Measurements from ENCODE around the gene CCNL1. TPM values are rescaled to one million over a fixed set of nuclear protein-coding genes. Genes with fewer than 3 reads are reported as not detected.

CCNL1 gene
- total RNA-seq, 1 experiment from 2014 or later: 291 TPM

GRCh38 chr3:157107644-157108133, 52.3 kb downstream of the CCNL1 start:
- TF ChIP-seq, protein P1, sequence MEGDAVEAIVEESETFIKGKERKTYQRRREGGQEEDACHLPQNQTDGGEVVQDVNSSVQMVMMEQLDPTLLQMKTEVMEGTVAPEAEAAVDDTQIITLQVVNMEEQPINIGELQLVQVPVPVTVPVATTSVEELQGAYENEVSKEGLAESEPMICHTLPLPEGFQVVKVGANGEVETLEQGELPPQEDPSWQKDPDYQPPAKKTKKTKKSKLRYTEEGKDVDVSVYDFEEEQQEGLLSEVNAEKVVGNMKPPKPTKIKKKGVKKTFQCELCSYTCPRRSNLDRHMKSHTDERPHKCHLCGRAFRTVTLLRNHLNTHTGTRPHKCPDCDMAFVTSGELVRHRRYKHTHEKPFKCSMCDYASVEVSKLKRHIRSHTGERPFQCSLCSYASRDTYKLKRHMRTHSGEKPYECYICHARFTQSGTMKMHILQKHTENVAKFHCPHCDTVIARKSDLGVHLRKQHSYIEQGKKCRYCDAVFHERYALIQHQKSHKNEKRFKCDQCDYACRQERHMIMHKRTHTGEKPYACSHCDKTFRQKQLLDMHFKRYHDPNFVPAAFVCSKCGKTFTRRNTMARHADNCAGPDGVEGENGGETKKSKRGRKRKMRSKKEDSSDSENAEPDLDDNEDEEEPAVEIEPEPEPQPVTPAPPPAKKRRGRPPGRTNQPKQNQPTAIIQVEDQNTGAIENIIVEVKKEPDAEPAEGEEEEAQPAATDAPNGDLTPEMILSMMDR (IDR thresholded peaks at IDR 0.05; ENCODE audit: unreplicated experiment): no peak
- no peak for DNase-seq
- Mint-ChIP-seq H3K27ac (ENCODE audit: unreplicated experiment) (no peak overlapping the region), H3K27me3 (ENCODE audit: unreplicated experiment) (no peaks in the 10 kb centered on the region), H3K4me1 (ENCODE audit: low read depth, unreplicated experiment) (peaks cover 14% of the 10 kb centered on the region), H3K36me3 (ENCODE audit: insufficient read depth, unreplicated experiment) (peaks cover 4% of the 10 kb centered on the region), H3K4me3 (ENCODE audit: low read depth, unreplicated experiment) (no peak overlapping the region), H3K9me3 (ENCODE audit: low read depth, unreplicated experiment) (no peaks in the 10 kb centered on the region)
- CTCF ChIA-PET: no interaction called here
- no TSS peak for BruUV-seq (replicated peaks)
- intact Hi-C loops (cut with micrococcal nuclease; ENCODE audit: unreplicated experiment): no loop called here

DNA sequence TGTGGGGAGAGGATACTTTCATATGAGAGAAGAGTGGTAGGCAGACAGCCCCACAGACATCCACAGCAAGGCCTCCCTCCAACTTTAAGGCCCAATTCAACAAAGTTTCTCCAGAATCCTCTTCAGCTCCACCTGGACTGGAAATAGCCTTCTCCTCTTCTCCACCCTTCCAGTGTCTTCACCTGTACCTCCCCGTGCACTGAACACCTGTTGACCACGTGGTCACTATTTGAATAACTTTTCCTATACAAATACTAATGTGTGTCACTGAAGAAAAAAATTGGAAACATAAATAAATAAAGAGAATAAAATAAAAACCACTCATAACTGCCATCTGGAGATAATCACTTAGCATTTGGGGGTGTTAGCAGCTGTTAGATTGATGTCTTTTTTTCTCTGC, 52.9 kb downstream of the CCNL1 start:
- CTCF ChIA-PET: no interaction called here
- H3K9me3 Mint-ChIP-seq (ENCODE audit: low read depth, unreplicated experiment): no peaks in the 10 kb centered on the region
- BruUV-seq (replicated peaks): no TSS peak
- H3K36me3 Mint-ChIP-seq (ENCODE audit: insufficient read depth, unreplicated experiment): peaks cover 4% of the 10 kb centered on the region
- H3K27ac Mint-ChIP-seq (ENCODE audit: unreplicated experiment): no peak overlapping the region
- TF ChIP-seq, protein P1 (IDR thresholded peaks at IDR 0.05; ENCODE audit: unreplicated experiment): no peak
- no peak overlapping the region for H3K4me3 Mint-ChIP-seq (ENCODE audit: low read depth, unreplicated experiment)
- H3K4me1 Mint-ChIP-seq (ENCODE audit: low read depth, unreplicated experiment): peaks cover 8% of the 10 kb centered on the region
- DNase-seq: no peak
- H3K27me3 Mint-ChIP-seq (ENCODE audit: unreplicated experiment): no peaks in the 10 kb centered on the region
- intact Hi-C loops (cut with micrococcal nuclease; ENCODE audit: unreplicated experiment): no loop called here

GRCh38 chr3:157104928-157105652, 54.9 kb downstream of the CCNL1 start:
- DNase-seq: no peak
- Mint-ChIP-seq H3K27me3 (ENCODE audit: unreplicated experiment) (no peaks in the 10 kb centered on the region), H3K27ac (ENCODE audit: unreplicated experiment) (no peak overlapping the region), H3K4me1 (ENCODE audit: low read depth, unreplicated experiment) (no peaks in the 10 kb centered on the region), H3K4me3 (ENCODE audit: low read depth, unreplicated experiment) (no peak overlapping the region), H3K9me3 (ENCODE audit: low read depth, unreplicated experiment) (no peaks in the 10 kb centered on the region), H3K36me3 (ENCODE audit: insufficient read depth, unreplicated experiment) (no peaks in the 10 kb centered on the region)
- BruUV-seq (replicated peaks): no TSS peak
- CTCF ChIA-PET: interaction anchor here (1.0 to 1.3 kb wide), 2 partner anchors 10 to 16 kb away, joined by 3 to 4 read pairs; no protein-coding TSS in a partner anchor
- TF ChIP-seq, protein P1 (IDR thresholded peaks at IDR 0.05; ENCODE audit: unreplicated experiment): no peak
- intact Hi-C loops (cut with micrococcal nuclease; ENCODE audit: unreplicated experiment): no loop called here

- Mint-ChIP-seq H3K4me3 (ENCODE audit: low read depth, unreplicated experiment) (no peak overlapping the region), H3K4me1 (ENCODE audit: low read depth, unreplicated experiment) (peaks cover 1% of the 10 kb centered on the region), H3K27me3 (ENCODE audit: unreplicated experiment) (no peaks in the 10 kb centered on the region), H3K27ac (ENCODE audit: unreplicated experiment) (no peak overlapping the region), H3K36me3 (ENCODE audit: insufficient read depth, unreplicated experiment) (no peaks in the 10 kb centered on the region), H3K9me3 (ENCODE audit: low read depth, unreplicated experiment) (no peaks in the 10 kb centered on the region)
- intact Hi-C loops (cut with micrococcal nuclease; ENCODE audit: unreplicated experiment): no loop called here
- TF ChIP-seq, protein P1 (IDR thresholded peaks at IDR 0.05; ENCODE audit: unreplicated experiment): no peak
- DNase-seq: no peak
- no TSS peak for BruUV-seq (replicated peaks)
- CTCF ChIA-PET: interaction anchor here (1.0 kb wide), 1 partner anchor 16 kb away, joined by 4 read pairs; no protein-coding TSS in a partner anchor
Measured at GRCh38 chr3:157104521-157104920, 55.4 kb downstream of the CCNL1 start.
